Fibroblast of lung (primary cell): ENCODE results near the gene WNT3A. TPM values are rescaled to one million over a fixed set of nuclear protein-coding genes. Genes with fewer than 3 reads are reported as not detected.

Experiments
- DNase-seq, 2 donors: peaks; one replicate each; pipeline versions ENCODE4 v3.0.0 to v3.0.0-alpha.2; 2010; ENCODE audit warnings: low read depth in 2 of 2
- H2AFZ ChIP-seq: 2 replicates; pipeline ENCODE4 v1.5.1; 2012; ENCODE audit warnings: low read length, control low read depth, inconsistent platforms
- H3K27ac ChIP-seq: 2 replicates; pipeline ENCODE4 v1.5.1; 2011; ENCODE audit warnings: low read length, control low read depth; ENCODE audit not compliant: insufficient read depth
- H3K27me3 ChIP-seq: 2 replicates; pipeline ENCODE4 v1.5.1; 2011; ENCODE audit warnings: mild to moderate bottlenecking, low read length; ENCODE audit not compliant: control insufficient read depth, insufficient read depth
- H3K36me3 ChIP-seq: 2 replicates; pipeline ENCODE4 v1.5.1; 2011; ENCODE audit warnings: low read length; ENCODE audit not compliant: control insufficient read depth, insufficient read depth
- H3K4me1 ChIP-seq: 2 replicates; pipeline ENCODE4 v1.5.1; 2011; ENCODE audit warnings: low read length; ENCODE audit not compliant: control insufficient read depth, insufficient read depth; ENCODE audit errors: extremely low read depth
- H3K4me2 ChIP-seq: 2 replicates; pipeline ENCODE4 v1.5.1; 2011; ENCODE audit warnings: low read length, control low read depth; ENCODE audit not compliant: insufficient read depth; ENCODE audit errors: extremely low read depth
- H3K4me3 ChIP-seq, 4 experiments: fragments of 200-600 bp in 1 of 4; sonication (generic) in 1 of 4; replicated peaks in 1 of 4; 2 replicates each; pipeline ENCODE4 v1.5.1; 2011 to 2016; ENCODE audit warnings: low read length in 4 of 4, low read depth in 3 of 4, mild to moderate bottlenecking in 3 of 4, control low read depth in 2 of 4, inconsistent platforms in 1 of 4, mixed read lengths in 1 of 4; ENCODE audit not compliant: insufficient read depth in 1 of 4; ENCODE audit errors: control extremely low read depth in 1 of 4
- H3K79me2 ChIP-seq: 2 replicates; pipeline ENCODE4 v1.5.1; 2012; ENCODE audit warnings: mild to moderate bottlenecking, low read length, inconsistent platforms; ENCODE audit not compliant: control insufficient read depth, insufficient read depth
- H3K9ac ChIP-seq: 2 replicates; pipeline ENCODE4 v1.5.1; 2011; ENCODE audit warnings: mild to moderate bottlenecking, low read length, control low read depth; ENCODE audit not compliant: insufficient read depth
- H3K9me3 ChIP-seq: 2 replicates; pipeline ENCODE4 v1.5.1; 2012; ENCODE audit warnings: low read depth, low read length; ENCODE audit not compliant: control insufficient read depth, insufficient read depth
- H4K20me1 ChIP-seq: 2 replicates; pipeline ENCODE4 v1.5.1; 2011; ENCODE audit warnings: low read length; ENCODE audit not compliant: control insufficient read depth, insufficient read depth; ENCODE audit errors: extremely low read depth
- EZH2 ChIP-seq: IDR thresholded peaks from 2 replicates; pipeline ENCODE4 v1.5.1; 2012; ENCODE audit warnings: low read length, control low read depth, mild to moderate bottlenecking; ENCODE audit errors: missing control alignments
- polyA plus RNA-seq, 2 donors: library from polyadenylated mRNA; depleted of rRNA in 1 of 2; stranded (reverse) in 1 of 2; unstranded in 1 of 2; fragments of >200 nt; gene quantifications; 2 replicates each; pipeline ENCODE4 v1.2.1, GENCODE V29; 2011 to 2012; ENCODE audit warnings: missing spikeins in 1 of 2
- total RNA-seq: library from RNA; depleted of rRNA; stranded (reverse); fragments of >200 nt; gene quantifications from 2 replicates; pipeline ENCODE4 v1.2.1, GENCODE V29; 2014
- TF ChIP-seq, protein P1 (sequence below), 2 donors: IDR thresholded peaks in 1 of 2; conservative IDR thresholded peaks in 1 of 2; 1 replicate in 1 of 2; 2 replicates in 1 of 2; pipeline ENCODE4 v1.5.1; 2011 to 2012; ENCODE audit warnings: low read length in 2 of 2, control low read depth in 1 of 2, inconsistent platforms in 1 of 2, low read depth in 1 of 2, mild to moderate bottlenecking in 1 of 2

WNT3A gene
- total and polyA plus RNA-seq, 2 donors (not counting 1 experiment from before 2014, with no cell fraction given): not detected

DNA sequence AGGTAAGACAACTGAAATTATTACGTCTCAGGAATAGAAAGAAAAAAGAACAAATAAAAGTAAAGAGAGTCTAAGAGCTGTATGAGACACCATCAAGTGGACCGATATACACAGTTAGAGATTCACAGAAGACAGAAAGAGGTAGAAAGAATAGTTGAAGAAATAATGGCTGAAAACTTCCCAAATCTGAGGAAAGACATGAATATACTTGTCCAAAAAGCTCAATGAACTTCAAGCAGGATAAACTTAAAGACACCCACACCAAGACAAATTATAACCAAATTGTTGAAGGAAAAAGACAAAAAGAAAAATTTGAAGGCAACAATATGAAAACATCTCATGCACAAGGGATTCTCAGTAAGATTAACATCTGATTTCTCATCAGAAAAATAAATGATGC lies 19.6 kb upstream of the WNT3A start:
- Histone ChIP-seq H3K27ac (no peak overlapping the region), H3K9me3 (no peaks in the 10 kb centered on the region), H4K20me1 (no peaks in the 10 kb centered on the region), H3K4me2 (no peak overlapping the region), H3K36me3 (no peaks in the 10 kb centered on the region), H3K27me3 (no peaks in the 10 kb centered on the region), H3K4me1 (no peaks in the 10 kb centered on the region), H3K4me3 (no peak overlapping the region), H3K79me2 (no peaks in the 10 kb centered on the region), H2AFZ (no peak overlapping the region), H3K9ac (no peak overlapping the region)
- TF ChIP-seq, protein P1, sequence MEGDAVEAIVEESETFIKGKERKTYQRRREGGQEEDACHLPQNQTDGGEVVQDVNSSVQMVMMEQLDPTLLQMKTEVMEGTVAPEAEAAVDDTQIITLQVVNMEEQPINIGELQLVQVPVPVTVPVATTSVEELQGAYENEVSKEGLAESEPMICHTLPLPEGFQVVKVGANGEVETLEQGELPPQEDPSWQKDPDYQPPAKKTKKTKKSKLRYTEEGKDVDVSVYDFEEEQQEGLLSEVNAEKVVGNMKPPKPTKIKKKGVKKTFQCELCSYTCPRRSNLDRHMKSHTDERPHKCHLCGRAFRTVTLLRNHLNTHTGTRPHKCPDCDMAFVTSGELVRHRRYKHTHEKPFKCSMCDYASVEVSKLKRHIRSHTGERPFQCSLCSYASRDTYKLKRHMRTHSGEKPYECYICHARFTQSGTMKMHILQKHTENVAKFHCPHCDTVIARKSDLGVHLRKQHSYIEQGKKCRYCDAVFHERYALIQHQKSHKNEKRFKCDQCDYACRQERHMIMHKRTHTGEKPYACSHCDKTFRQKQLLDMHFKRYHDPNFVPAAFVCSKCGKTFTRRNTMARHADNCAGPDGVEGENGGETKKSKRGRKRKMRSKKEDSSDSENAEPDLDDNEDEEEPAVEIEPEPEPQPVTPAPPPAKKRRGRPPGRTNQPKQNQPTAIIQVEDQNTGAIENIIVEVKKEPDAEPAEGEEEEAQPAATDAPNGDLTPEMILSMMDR (conservative IDR thresholded peaks at IDR 0.05 in 1 of 2, IDR thresholded peaks at IDR 0.05 in 1 of 2; ENCODE audit: low read depth in 1 of 2, low read length in 2 of 2): no peak
- no peak for TF ChIP-seq EZH2
- no peak for DNase-seq

DNA sequence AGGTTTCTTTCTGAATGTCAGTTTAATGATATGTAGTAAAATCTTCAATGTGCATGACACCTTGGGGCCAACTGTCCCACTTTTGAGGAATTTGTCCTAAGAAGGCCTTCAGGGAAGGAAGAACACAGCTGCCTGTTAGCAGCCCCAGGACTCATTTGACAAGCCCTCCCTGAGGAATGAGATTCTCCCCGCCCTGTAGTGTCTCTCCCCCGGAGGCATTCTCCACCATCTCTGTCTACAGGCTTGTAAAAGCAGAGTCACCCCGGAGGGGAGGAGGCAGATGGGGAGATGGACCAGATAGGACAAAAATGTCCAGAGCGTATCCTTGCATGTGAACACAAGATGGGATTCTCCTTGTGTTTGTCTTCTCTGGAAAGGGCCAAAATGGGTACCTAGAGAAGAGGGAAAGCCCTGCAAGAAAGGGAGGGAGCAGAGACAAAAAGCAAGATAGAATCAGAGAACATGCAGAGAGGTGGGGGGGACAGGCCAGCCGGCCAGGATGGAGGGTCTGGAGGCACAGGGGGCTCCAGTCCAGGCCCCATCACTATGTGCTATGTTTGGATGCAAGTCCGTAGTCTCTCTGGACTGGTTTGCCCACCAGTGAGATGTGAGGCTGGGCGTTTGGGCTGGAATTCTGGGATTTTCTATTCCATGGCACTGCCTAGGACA lies 12.0 kb upstream of the WNT3A start:
- Histone ChIP-seq H3K4me1 (no peaks in the 10 kb centered on the region), H3K4me3 (no peak overlapping the region), H3K79me2 (no peaks in the 10 kb centered on the region), H4K20me1 (no peaks in the 10 kb centered on the region), H2AFZ (no peak overlapping the region), H3K27ac (no peak overlapping the region), H3K36me3 (no peaks in the 10 kb centered on the region), H3K9me3 (no peaks in the 10 kb centered on the region), H3K27me3 (no peaks in the 10 kb centered on the region), H3K9ac (no peak overlapping the region), H3K4me2 (no peak overlapping the region)
- no peak for DNase-seq
- no peak for TF ChIP-seq EZH2
- TF ChIP-seq, protein P1 (conservative IDR thresholded peaks at IDR 0.05 in 1 of 2, IDR thresholded peaks at IDR 0.05 in 1 of 2; ENCODE audit: low read depth in 1 of 2, low read length in 2 of 2): no peak

DNA sequence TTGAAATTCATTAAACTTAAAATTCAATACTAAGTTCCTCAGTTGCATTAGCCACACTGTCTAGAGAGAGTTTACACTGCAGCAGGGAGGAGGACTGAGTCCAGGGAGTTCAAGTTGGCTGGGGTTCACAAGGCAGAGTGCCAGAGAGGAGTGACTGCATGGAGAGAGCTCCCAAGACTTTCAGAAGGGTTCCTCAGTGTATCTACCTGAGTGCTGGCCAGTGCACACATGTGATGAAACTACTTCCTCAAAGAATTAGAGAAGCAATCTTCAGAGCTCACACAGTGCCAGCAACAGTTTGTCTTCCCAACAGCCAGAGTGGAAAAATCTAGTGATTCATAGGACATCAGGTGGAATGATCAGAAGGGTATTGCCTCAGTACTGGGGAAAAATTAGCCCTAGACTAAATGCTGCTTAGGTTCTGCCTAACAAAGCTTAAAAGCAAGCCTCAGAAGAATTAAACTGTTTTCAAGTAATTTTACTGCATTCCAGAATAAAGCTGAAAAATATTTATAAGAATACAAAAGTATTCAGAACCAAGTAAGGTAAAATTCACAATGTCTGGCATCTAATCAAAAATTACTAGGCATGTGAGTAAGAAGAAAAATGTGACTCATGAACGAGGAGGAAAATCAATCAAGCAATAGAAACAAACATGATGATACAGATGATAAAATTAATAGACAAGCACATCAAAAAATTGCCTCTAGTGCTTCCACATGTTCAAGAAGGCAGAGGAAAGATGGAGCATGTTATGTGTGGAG lies 10.4 kb upstream of the WNT3A start:
- no peak overlapping the region for H3K9ac ChIP-seq
- H3K4me2 ChIP-seq: no peak overlapping the region
- H4K20me1 ChIP-seq: no peaks in the 10 kb centered on the region
- H3K9me3 ChIP-seq: no peaks in the 10 kb centered on the region
- H3K27me3 ChIP-seq: no peaks in the 10 kb centered on the region
- H3K27ac ChIP-seq: no peak overlapping the region
- no peak overlapping the region for H3K4me3 ChIP-seq
- no peaks in the 10 kb centered on the region for H3K36me3 ChIP-seq
- H3K4me1 ChIP-seq: no peaks in the 10 kb centered on the region
- peak in 1 of 2 donors; percentile 39 for DNase-seq
- H3K79me2 ChIP-seq: no peaks in the 10 kb centered on the region
- H2AFZ ChIP-seq: no peak overlapping the region
- TF ChIP-seq, protein P1 (conservative IDR thresholded peaks at IDR 0.05 in 1 of 2, IDR thresholded peaks at IDR 0.05 in 1 of 2; ENCODE audit: low read depth in 1 of 2, low read length in 2 of 2): no peak
- no peak for TF ChIP-seq EZH2
